Measurements from ENCODE around the gene MAP4K3. TPM values are rescaled to one million over a fixed set of nuclear protein-coding genes. Genes with fewer than 3 reads are reported as not detected.

MAP4K3 gene
- total and polyA plus RNA-seq, 10 of the 15 experiments (the other 5 are each of a cell fraction or from before 2014, with no cell fraction given): 0.04 to 0.95 (median 0.21) TPM; not detected in 1

DNA sequence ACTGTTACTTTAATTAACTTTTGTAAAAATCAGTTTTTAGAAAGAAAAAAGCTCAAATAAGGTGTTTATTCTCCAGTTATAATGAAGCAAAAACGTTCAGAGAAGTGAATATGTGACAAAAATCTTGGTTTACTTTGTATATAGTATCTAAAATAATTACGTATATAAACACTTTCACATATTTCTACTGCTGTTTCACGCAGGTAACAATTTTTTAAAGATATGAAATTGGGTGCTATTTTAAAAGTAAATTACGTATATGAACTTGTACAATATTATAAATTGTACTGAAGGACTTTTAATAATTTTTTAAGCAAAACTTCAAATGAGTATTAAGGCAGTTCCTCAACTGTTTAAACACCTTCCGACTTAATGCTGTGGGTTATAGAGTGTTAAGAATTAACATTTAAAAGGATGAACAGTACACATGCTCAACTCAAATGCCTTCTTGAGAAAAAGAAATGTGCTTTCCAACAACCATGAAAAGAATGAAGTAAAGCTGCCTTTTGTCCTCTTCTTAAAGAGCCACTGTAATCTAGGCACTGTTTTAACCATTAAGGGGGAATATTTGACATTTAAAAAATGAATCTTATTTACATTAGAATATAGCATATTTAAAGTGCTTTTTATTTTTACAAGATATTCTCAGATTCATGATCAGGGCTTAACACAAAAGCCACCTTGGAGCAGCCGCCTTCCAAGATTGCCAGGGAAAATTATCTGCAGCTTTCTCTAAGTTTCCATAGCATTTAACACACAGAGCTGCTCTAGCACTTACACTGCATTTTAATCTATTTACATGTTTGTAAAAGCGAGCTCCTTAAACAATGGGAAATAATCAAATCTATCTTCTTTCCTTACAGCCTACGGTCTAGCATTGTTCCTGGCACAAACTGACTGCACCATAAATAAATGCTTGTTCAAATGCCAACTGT lies 136.8 kb downstream of the MAP4K3 start:
- Histone ChIP-seq H3K36me3 (ENCODE audit: control insufficient read depth in 2 of 2, insufficient read depth in 2 of 2, low read length in 1 of 2) (no peaks in the 10 kb centered on the region), H3K4me1 (ENCODE audit: control insufficient read depth, insufficient read depth, low read length) (no peaks in the 10 kb centered on the region), H3K4me2 (ENCODE audit: control insufficient read depth, insufficient read depth) (no peak overlapping the region), H3K27ac (ENCODE audit: control insufficient read depth, insufficient read depth) (no peak overlapping the region), H3K79me2 (ENCODE audit: control insufficient read depth, insufficient read depth, low read length) (no peaks in the 10 kb centered on the region), H3K4me3 (no peak overlapping the region), H2AFZ (ENCODE audit: control insufficient read depth, low read depth, low read length) (no peak overlapping the region), H4K20me1 (ENCODE audit: control insufficient read depth, insufficient read depth) (no peaks in the 10 kb centered on the region), H3K27me3 (replicated peaks in 1 of 2; ENCODE audit: control insufficient read depth in 2 of 2, insufficient read depth in 2 of 2, low read length in 1 of 2) (no peaks in the 10 kb centered on the region), H3K9me3 (replicated peaks; ENCODE audit: control insufficient read depth, insufficient read depth, low read length) (no peaks in the 10 kb centered on the region), H3K9ac (ENCODE audit: control insufficient read depth, insufficient read depth, low read length) (no peak overlapping the region)
- ChIA-PET RAD21 (ENCODE audit: unreplicated experiment) (no interaction called here), SMC1A (ENCODE audit: uncharacterized antibody, unreplicated experiment) (interaction anchor here (0.8 to 1.4 kb wide), 2 partner anchors 13 to 17 kb away, joined by 3 to 5 read pairs; no protein-coding TSS in a partner anchor), POLR2A (no interaction called here), CTCF (interaction anchor here (1.1 to 1.9 kb wide), 4 partner anchors 9 to 430 kb away, joined by 3 to 5 read pairs (median 4); no protein-coding TSS in a partner anchor)
- DNase-seq (ENCODE audit: low read depth, low spot score) (no peak), ATAC-seq (no peak), FAIRE-seq (peak; percentile 41)
- BruUV-seq (replicated peaks): no TSS peak
- TF ChIP-seq, protein P1, sequence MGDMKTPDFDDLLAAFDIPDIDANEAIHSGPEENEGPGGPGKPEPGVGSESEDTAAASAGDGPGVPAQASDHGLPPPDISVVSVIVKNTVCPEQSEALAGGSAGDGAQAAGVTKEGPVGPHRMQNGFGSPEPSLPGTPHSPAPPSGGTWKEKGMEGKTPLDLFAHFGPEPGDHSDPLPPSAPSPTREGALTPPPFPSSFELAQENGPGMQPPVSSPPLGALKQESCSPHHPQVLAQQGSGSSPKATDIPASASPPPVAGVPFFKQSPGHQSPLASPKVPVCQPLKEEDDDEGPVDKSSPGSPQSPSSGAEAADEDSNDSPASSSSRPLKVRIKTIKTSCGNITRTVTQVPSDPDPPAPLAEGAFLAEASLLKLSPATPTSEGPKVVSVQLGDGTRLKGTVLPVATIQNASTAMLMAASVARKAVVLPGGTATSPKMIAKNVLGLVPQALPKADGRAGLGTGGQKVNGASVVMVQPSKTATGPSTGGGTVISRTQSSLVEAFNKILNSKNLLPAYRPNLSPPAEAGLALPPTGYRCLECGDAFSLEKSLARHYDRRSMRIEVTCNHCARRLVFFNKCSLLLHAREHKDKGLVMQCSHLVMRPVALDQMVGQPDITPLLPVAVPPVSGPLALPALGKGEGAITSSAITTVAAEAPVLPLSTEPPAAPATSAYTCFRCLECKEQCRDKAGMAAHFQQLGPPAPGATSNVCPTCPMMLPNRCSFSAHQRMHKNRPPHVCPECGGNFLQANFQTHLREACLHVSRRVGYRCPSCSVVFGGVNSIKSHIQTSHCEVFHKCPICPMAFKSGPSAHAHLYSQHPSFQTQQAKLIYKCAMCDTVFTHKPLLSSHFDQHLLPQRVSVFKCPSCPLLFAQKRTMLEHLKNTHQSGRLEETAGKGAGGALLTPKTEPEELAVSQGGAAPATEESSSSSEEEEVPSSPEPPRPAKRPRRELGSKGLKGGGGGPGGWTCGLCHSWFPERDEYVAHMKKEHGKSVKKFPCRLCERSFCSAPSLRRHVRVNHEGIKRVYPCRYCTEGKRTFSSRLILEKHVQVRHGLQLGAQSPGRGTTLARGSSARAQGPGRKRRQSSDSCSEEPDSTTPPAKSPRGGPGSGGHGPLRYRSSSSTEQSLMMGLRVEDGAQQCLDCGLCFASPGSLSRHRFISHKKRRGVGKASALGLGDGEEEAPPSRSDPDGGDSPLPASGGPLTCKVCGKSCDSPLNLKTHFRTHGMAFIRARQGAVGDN (IDR thresholded peaks at IDR 0.05): no peak
- TF ChIP-seq FOS (IDR thresholded peaks at IDR 0.05; ENCODE audit: borderline replicate concordance, extremely low read depth, insufficient read length) (no peak), TCF7 (IDR thresholded peaks at IDR 0.05; ENCODE audit: borderline replicate concordance) (no peak), RB1 (IDR thresholded peaks at IDR 0.05; ENCODE audit: borderline replicate concordance) (no peak), TBL1XR1 (IDR thresholded peaks at IDR 0.05; ENCODE audit: low read depth, low read length) (no peak), ATF7 (IDR thresholded peaks at IDR 0.05; ENCODE audit: low read depth) (no peak), RCOR1 (conservative IDR thresholded peaks at IDR 0.05; ENCODE audit: low read depth, low read length) (no peak)
- 67% methylated on average over 8 of the region's 8 CpGs for WGBS (ENCODE audit: insufficient coverage, insufficient replicate concordance, low lambda C conversion rate, missing lambda C conversion rate)
- in situ Hi-C loops (cut with MboI) (no loop called here), intact Hi-C loops (cut with micrococcal nuclease; ENCODE audit: unreplicated experiment) (no loop called here)
